Fibroblast of villous mesenchyme (primary cell): ENCODE data around the gene MEIKIN. TPM values are rescaled to one million over a fixed set of nuclear protein-coding genes. Genes with fewer than 3 reads are reported as not detected.
"Not testable (repeated sequence)": the region's sequence is repeated elsewhere in the genome, so short reads cannot be mapped to it uniquely, and the experiment has no call there.

Experiments used
- DNase-seq: peaks from one replicate; pipeline ENCODE4 v3.0.0-alpha.2; 2010; ENCODE audit warnings: low read depth
- H3K4me3 ChIP-seq: 2 replicates; pipeline ENCODE4 v1.5.1; 2011; ENCODE audit warnings: low read depth, mild to moderate bottlenecking, low read length
- CTCF ChIP-seq: IDR thresholded peaks from 2 replicates; pipeline ENCODE4 v1.5.1; 2012; ENCODE audit warnings: low read depth, mild to moderate bottlenecking, low read length; ENCODE audit not compliant: insufficient read depth
- total RNA-seq: library from RNA; depleted of rRNA; stranded (reverse); fragments of >200 nt; gene quantifications from 2 replicates; pipeline ENCODE4 v1.2.3, GENCODE V29; 2012

Gene MEIKIN
- total RNA-seq, 1 donor, result not detected

DNA sequence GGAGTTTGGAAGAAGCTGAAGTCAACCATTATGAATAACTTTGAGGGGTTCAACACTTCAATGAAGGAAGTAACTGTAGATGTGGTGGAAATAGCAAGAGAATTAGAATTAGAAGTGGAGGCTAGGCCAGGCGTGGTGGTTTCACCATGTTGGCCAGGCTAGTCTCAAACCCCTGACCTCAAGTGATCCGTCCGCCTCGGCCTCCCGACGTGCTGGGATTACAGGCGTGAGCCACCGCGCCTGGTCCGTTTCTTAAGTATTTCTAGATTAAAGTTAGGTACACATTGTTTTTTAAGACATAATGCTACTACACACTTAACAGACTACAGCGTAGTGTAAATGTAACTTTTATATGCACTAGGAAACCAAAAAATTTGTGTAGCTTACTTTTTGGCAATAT, 162.7 kb downstream of the MEIKIN start:
- no peak for DNase-seq
- no peak for TF ChIP-seq CTCF
- H3K4me3 ChIP-seq, result no peak overlapping the region

DNA sequence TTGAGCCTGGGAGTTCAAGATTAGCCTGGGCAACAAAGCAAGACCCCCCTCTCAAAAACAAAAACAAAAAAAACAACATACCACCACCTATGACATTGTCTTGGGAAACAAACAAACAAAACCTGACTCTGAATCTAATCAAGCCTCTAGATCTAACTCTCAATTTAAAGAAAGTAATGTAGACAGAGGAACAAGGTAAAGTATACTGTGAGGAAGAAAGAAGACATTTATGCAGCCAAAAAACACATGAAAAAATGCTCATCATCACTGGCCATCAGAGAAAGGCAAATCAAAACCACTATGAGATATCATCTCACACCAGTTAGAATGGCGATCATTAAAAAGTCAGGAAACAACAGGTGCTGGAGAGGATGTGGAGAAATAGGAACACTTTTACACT, 167.3 kb downstream of the MEIKIN start:
- H3K4me3 ChIP-seq, DNase-seq: not testable (repeated sequence)

- no peak overlapping the region for H3K4me3 ChIP-seq
- TF ChIP-seq CTCF, result no peak
- no peak for DNase-seq
These were observed 169.0 kb downstream of the MEIKIN start for GRCh38 chr5:131776450-131776849.

DNA sequence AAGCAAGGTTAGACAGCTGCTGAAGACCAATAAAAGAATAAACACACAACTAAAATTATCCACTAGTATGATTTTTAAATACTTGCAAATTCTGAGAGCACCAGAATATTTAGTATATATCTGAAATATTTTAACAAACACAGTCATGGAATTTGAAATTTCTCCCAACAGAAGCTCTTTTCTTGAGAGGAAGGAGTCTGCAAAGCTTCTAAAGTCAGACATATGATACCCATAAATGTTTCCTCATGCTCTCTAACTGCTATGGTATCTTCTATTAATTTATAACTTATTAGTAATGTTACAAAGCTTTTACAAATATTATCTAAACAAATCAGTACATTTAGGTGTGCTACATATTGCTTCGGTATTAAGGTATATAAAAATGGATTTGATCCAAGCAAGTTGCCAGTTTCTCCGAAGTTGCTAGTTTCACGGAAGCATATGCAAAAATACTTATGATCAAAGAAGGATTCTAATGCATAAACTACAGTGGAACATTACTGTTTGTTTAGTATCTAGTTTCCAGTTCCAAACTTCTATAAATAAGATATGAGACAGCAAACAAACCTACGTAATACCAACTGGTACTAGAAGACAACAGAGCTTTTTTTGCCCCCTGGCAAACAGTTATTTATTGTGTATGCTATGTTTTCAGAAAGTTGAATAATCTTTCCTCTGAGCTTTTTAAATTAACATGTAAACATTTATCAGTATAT, 170.7 kb downstream of the MEIKIN start:
- no peak overlapping the region for H3K4me3 ChIP-seq
- DNase-seq, result no peak
- no peak for TF ChIP-seq CTCF

- H3K4me3 ChIP-seq, result no peak overlapping the region
- TF ChIP-seq CTCF, result no peak
- DNase-seq, result no peak
These were observed 171.7 kb downstream of the MEIKIN start for GRCh38 chr5:131773805-131774204.

DNA sequence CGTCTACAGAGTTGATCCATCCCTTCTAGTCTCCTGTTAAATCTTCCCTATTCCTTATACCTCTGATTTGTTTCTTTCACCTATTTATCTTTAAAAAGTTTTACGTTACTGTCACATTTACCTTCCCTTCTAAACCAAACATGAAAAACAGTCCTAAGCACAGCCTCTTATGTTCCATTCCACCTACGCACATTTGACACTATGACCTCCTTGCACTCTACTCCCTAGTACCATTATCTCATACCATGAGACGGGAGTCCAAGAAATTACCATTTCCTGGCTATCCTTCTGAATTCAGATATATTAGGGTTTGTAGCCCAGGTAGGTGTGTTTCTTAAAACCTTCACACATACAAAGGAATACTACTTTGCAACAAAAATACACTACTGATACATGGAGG, 173.8 kb downstream of the MEIKIN start:
- H3K4me3 ChIP-seq, result no peak overlapping the region
- TF ChIP-seq CTCF, result no peak
- DNase-seq, result no peak

DNA sequence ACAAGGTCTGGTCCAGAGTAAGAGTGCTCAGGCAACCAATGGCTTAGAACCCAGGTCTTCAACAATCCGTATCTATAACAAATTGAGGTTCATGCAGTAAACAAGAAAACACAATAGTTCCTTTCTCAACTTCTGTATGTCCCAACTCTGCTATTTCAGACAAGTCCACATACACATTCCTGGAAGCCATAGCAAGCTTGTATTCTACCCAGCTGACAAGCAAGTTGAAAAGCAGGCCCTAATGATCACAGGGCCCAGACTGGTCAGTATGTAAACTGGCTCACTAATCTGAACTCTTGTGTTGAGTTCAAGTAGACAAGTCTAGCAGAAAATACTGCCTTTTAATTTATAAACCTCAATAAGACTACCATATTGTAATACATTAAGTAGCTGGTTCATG, 175.5 kb downstream of the MEIKIN start:
- TF ChIP-seq CTCF, result no peak
- H3K4me3 ChIP-seq, result no peak overlapping the region
- DNase-seq, result no peak
